Activated naive CD4-positive, alpha-beta T cell treated with anti-CD3 and anti-CD28 coated beads for 36 hours (primary cell): ENCODE data around the gene NUDT4B. TPM values are rescaled to one million over a fixed set of nuclear protein-coding genes. Genes with fewer than 3 reads are reported as not detected.
"Not testable (repeated sequence)": the region's sequence is repeated elsewhere in the genome, so short reads cannot be mapped to it uniquely, and the experiment has no call there.

Experiments used
- CTCF ChIA-PET: fragments of 350-600 bp; sonication (Branson Sonifier 250); formaldehyde crosslinking; loops from one replicate; lab custom pipeline; 2021; ENCODE audit warnings: antibody characterized with exemption; lab: Charles Lee
- DNase-seq: peaks from one replicate; pipeline ENCODE4 v3.0.0-alpha.2; 2020
- H3K27ac Mint-ChIP-seq: one replicate; pipeline ENCODE4 v1.8.0; 2021; ENCODE audit warnings: mild to moderate bottlenecking, mixed read lengths
- H3K27me3 Mint-ChIP-seq: one replicate; pipeline ENCODE4 v1.8.0; 2021; ENCODE audit warnings: low read depth, mixed read lengths
- H3K36me3 Mint-ChIP-seq: one replicate; pipeline ENCODE4 v1.8.0; 2021; ENCODE audit warnings: low read depth, mixed read lengths
- H3K4me1 Mint-ChIP-seq: one replicate; pipeline ENCODE4 v1.8.0; 2021; ENCODE audit warnings: low read depth, mixed read lengths
- H3K4me3 Mint-ChIP-seq: one replicate; pipeline ENCODE4 v1.8.0; 2021; ENCODE audit warnings: mild to moderate bottlenecking, moderate library complexity, mixed read lengths
- H3K9me3 Mint-ChIP-seq: one replicate; pipeline ENCODE4 v1.8.0; 2021; ENCODE audit warnings: mixed read lengths
- intact Hi-C: fragments of 100-400 bp; cut with micrococcal nuclease; formaldehyde crosslinking; loops from one replicate; pipeline ENCODE4 v1.15.1; 2023
- total RNA-seq, 2 experiments: library from RNA; stranded (reverse); gene quantifications; one replicate each; pipeline ENCODE4 v1.2.3, GENCODE V29; 2021

NUDT4B gene
- total RNA-seq, 2 experiments from 2014 or later: not detected

DNA sequence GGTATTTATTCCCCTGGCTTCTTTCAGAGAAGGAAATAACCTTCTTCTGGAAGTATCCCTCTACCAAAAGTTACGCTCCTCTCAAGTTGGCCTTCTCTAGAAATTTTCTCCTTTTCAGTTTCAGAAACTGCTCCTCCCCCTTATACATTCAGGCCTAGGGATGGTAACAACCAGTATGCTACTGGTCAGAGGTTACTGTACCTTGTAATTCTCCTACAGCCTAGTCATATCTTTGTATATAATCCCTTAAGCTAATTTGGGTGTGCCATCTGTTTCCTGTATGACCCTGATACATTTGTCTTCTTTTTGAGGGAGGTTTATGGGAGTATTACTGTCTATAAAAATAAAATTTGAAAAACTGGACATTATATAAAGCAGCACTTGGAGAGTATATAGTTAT is 29.1 kb downstream of the NUDT4B start:
- H3K27ac Mint-ChIP-seq, H3K4me1 Mint-ChIP-seq, H3K36me3 Mint-ChIP-seq, H3K9me3 Mint-ChIP-seq, DNase-seq, intact Hi-C loops, CTCF ChIA-PET, H3K27me3 Mint-ChIP-seq, H3K4me3 Mint-ChIP-seq: not testable (repeated sequence)

DNA sequence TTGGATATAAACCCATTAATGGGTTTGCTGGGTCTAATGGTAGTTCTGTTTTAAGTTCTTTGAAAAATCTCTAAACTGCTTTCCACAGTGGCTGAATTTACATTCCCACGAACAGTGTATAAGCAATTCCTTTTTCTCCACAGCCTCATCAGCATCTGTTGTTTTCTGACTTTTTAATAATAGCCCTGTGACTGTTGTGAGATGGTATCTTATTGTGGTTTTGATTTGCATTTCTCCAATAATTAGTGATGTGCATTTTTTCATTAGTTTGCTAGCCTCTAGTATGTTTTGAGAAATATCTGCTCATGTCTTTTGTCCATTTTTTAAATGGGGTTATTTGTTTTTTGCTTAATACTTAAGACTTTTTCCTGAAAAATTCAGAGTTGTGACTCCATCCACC is 31.8 kb downstream of the NUDT4B start:
- DNase-seq, intact Hi-C loops, H3K4me1 Mint-ChIP-seq, CTCF ChIA-PET, H3K27me3 Mint-ChIP-seq, H3K9me3 Mint-ChIP-seq, H3K36me3 Mint-ChIP-seq, H3K4me3 Mint-ChIP-seq, H3K27ac Mint-ChIP-seq: not testable (repeated sequence)

GRCh38 chr1:148791543-148792099 is 43.0 kb downstream of the NUDT4B start:
- H3K27ac Mint-ChIP-seq, DNase-seq, H3K4me1 Mint-ChIP-seq, H3K9me3 Mint-ChIP-seq, intact Hi-C loops, H3K27me3 Mint-ChIP-seq, CTCF ChIA-PET, H3K4me3 Mint-ChIP-seq, H3K36me3 Mint-ChIP-seq: not testable (repeated sequence)

DNA sequence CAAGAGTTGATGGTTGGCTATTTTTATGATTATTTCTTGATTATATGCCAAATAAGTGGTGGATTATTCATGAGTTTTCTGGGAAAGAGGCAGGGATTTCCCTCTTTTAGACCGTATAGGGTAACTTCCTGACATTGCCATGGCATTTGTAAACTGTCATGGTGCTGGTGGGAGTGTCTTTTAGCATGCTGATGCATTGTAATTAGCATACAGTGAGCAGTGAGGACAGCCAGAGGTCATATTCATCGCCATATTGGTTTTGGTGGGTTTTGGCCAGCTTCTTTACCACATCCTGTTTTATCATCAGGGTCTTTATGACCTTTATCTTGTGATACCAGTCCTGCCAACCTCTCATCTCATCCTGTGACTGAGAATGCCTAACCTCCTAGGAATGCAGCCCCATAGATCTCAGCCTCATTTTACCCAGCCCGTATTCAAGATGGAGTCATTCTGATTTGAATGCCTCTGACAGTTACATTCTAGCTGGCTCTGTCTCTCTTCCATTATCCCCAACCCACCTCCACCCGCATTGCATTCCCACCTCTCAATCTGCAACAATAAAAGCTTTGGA is 45.3 kb downstream of the NUDT4B start:
- H3K36me3 Mint-ChIP-seq, H3K4me3 Mint-ChIP-seq, DNase-seq, H3K27ac Mint-ChIP-seq, H3K4me1 Mint-ChIP-seq, intact Hi-C loops, H3K27me3 Mint-ChIP-seq, H3K9me3 Mint-ChIP-seq, CTCF ChIA-PET: not testable (repeated sequence)

Other genes starting within 250 kb of the NUDT4B start
- gene NBPF14, start 152.8 kb upstream of the NUDT4B start, total RNA-seq: 10 to 100 TPM; 14.9 to 15.3 TPM
- gene PDE4DIP, start 95.7 kb downstream of the NUDT4B start, total RNA-seq: 10 to 100 TPM; 18.4 to 19.9 TPM